GM12891 (cell line): ENCODE measurements around the gene GRWD1.

ENCODE experiments used
- POLR2A ChIP-seq: IDR thresholded peaks from 2 replicates; pipeline ENCODE4 v1.6.1; 2011; ENCODE audit warnings: low read depth, low read length, control low read depth
- POLR2AphosphoS5 ChIP-seq: IDR thresholded peaks from 2 replicates; pipeline ENCODE4 v1.6.1; 2011; ENCODE audit warnings: low read depth, low read length, control low read depth
- TAF1 ChIP-seq: IDR thresholded peaks from 2 replicates; pipeline ENCODE4 v1.6.1; 2011; ENCODE audit warnings: low read depth, low read length, control low read depth

DNA sequence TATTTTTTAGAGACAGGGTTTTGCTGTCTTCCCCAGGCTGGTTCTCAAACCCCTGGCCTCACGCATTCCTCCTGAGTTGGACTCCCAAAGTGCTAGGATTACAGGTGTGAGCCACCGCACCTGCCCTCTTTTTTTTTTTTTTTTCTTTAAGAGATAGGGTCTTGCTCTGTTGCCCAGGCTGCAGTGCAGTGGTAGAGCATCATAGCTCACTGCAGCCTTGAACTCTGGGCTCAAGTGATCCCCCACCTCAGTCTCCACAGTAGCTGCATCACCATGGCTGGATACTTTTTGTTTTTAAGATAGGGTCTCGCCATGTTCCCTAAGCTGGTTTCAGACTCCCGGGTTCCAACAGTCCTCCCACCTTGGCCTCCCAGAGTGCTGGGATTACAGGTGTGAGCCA, 11.1 kb downstream of the GRWD1 start:
- TF ChIP-seq POLR2A (no peak), TAF1 (no peak), POLR2AphosphoS5 (no peak)
